Measurements from ENCODE around the gene BEND5. TPM values are rescaled to one million over a fixed set of nuclear protein-coding genes. Genes with fewer than 3 reads are reported as not detected.

The BEND5 gene
- total RNA-seq, 2 donors from 2014 or later: 5.9 to 6.4 TPM

- Mint-ChIP-seq H3K27ac (no peak overlapping the region), H3K9me3 (no peaks in the 10 kb centered on the region)
Observed at GRCh38 chr1:48681476-48682305, 95.0 kb downstream of the BEND5 start.

GRCh38 chr1:48680411-48681035, 96.2 kb downstream of the BEND5 start:
- Mint-ChIP-seq H3K9me3 (no peaks in the 10 kb centered on the region), H3K4me3 (no peak overlapping the region), H3K4me1 (ENCODE audit: low read depth) (peaks cover 7% of the 10 kb centered on the region), H3K36me3 (ENCODE audit: insufficient read depth in 2 of 2) (no peaks in the 10 kb centered on the region), H3K27ac (no peak overlapping the region), H3K27me3 (ENCODE audit: low read depth) (peaks cover 21% of the 10 kb centered on the region)
- no peak for DNase-seq
- no peak for ATAC-seq (replicated peaks in 1 of 2)

More at GRCh38 chr1:48681476-48682305, 95.0 kb downstream of the BEND5 start:
- Mint-ChIP-seq H3K27me3 (ENCODE audit: low read depth) (peaks cover 18% of the 10 kb centered on the region), H3K4me3 (no peak overlapping the region), H3K36me3 (ENCODE audit: insufficient read depth in 2 of 2) (no peaks in the 10 kb centered on the region), H3K4me1 (ENCODE audit: low read depth) (peaks cover 7% of the 10 kb centered on the region)
- DNase-seq (no peak), ATAC-seq (replicated peaks in 1 of 2) (no peak)

- no peak overlapping the region for H3K4me3 Mint-ChIP-seq
- DNase-seq (no peak), ATAC-seq (replicated peaks in 1 of 2) (no peak)
- peaks cover 21% of the 10 kb centered on the region for H3K27me3 Mint-ChIP-seq (ENCODE audit: low read depth)
- no peaks in the 10 kb centered on the region for H3K9me3 Mint-ChIP-seq
- H3K36me3 Mint-ChIP-seq (ENCODE audit: insufficient read depth in 2 of 2): no peaks in the 10 kb centered on the region
- no peak overlapping the region for H3K27ac Mint-ChIP-seq
- peaks cover 7% of the 10 kb centered on the region for H3K4me1 Mint-ChIP-seq (ENCODE audit: low read depth)
Observed at GRCh38 chr1:48679859-48680258, 96.8 kb downstream of the BEND5 start.

- Mint-ChIP-seq H3K4me3 (no peak overlapping the region), H3K9me3 (no peaks in the 10 kb centered on the region), H3K36me3 (ENCODE audit: insufficient read depth in 2 of 2) (no peaks in the 10 kb centered on the region), H3K4me1 (ENCODE audit: low read depth) (peaks cover 7% of the 10 kb centered on the region), H3K27ac (no peak overlapping the region), H3K27me3 (ENCODE audit: low read depth) (peaks cover 20% of the 10 kb centered on the region)
- DNase-seq (no peak), ATAC-seq (replicated peaks in 1 of 2) (no peak)
Observed at GRCh38 chr1:48678710-48679505, 97.8 kb downstream of the BEND5 start.

Data from activated T-cell treated with anti-CD3 and anti-CD28 coated beads, Interleukin-2, amount 50 U/mL, for 72 hours (primary cell).